HG03280 (cell line): ENCODE results near the gene ACOT11.
"Not testable (repeated sequence)": the region's sequence is repeated elsewhere in the genome, so short reads cannot be mapped to it uniquely, and the experiment has no call there.

Experiments
- ATAC-seq: cut with Tn5 transposase; IDR thresholded peaks from one replicate; pipeline ENCODE4 v1.9.1; 2021; ENCODE audit warnings: mild to moderate bottlenecking, moderate library complexity; ENCODE audit not compliant: unreplicated experiment

ACOT11 gene

DNA sequence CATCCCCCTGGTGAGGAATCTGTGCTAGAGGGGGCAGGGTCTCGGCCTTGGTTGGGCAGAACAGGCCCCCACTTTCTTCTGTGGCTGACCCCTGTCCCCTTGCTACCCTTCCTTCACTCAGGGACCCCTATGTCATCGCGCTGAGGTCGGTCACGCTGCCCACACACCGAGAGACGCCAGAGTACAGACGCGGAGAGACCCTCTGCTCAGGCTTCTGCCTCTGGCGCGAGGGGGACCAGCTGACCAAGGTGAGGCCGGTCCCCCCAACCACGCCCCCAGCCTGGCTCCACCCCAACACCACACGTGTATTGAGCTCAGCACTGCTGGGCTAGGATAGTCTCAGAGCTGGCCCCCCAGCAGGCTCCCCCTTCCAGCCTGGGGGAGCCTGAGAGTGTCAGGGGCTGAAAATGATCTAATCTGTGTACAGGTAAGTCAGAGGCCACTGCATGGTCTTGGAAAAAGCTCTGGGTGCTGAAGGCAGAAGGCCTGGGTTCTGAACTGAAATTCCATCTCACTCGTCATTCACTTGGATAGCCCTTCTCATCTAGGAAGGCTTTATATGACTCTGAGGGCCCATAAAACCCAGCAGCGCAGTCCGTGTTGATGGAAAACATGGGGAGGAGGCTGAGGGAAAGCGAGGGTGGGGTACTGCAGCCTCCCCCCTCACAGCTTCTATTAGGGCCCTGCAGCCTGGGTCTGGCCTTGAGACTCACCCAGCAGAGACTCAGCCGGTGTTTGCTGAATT, 60.0 kb downstream of the ACOT11 start:
- no peak for ATAC-seq

GRCh38 chr1:54608566-54609230, 60.7 kb downstream of the ACOT11 start:
- ATAC-seq, result no peak

GRCh38 chr1:54609301-54609921, 61.4 kb downstream of the ACOT11 start:
- no peak for ATAC-seq

- no peak for ATAC-seq
Observed at GRCh38 chr1:54610048-54610447, 62.0 kb downstream of the ACOT11 start.

DNA sequence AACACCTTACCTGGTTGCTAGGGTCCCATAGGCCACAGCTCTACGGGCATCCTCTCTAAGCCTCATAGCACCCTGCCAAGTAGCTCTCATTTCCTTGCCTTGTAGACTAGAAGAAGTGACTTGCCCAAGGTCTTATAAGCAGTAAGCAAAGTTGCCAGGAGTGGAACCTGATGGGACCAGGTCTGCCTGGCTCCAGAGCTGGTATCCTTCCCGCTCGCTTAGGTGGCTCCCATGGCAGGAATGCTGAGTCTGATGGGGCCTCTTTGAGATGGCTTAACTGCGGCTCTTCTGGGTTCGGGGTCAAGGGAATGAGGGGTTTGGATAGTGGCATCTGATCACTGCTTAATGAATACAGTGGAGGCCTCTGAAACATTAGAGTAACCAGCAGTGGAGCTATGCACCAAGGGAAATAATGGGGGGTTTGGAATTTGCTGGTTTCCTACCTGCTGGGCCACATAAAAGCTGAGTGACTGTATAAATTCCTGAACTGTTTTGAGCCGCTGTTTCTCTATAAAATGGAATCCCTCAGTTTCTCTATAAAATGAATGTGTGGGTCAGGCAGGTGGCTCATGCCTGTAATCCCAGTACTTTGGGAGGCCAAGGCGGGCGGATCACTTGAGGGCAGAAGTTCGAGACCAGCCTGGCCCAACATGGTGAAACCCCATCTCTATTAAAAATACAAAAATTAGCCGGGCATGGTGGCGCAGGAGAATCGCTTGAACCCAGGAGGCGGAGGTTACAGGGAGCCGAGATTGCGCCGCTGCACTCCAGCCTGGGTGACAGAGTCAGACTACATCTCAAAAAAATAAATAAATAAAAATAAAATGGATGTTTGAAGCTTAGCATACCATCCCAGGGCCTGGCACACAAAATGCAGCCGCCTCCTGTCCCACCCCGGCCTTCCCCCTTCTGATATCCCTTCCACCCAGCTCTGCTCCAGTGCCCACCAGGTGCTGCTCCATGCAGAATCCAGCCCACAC, 62.9 kb downstream of the ACOT11 start:
- ATAC-seq, result no peak

- ATAC-seq, result no peak
Observed at GRCh38 chr1:54611621-54612020, 63.6 kb downstream of the ACOT11 start.

- ATAC-seq, result no peak
Observed at GRCh38 chr1:54614024-54614423, 66.0 kb downstream of the ACOT11 start.

- ATAC-seq, result no peak
Observed at GRCh38 chr1:54614563-54614962, 66.5 kb downstream of the ACOT11 start.

GRCh38 chr1:54615531-54616279, 67.7 kb downstream of the ACOT11 start:
- ATAC-seq, result no peak

DNA sequence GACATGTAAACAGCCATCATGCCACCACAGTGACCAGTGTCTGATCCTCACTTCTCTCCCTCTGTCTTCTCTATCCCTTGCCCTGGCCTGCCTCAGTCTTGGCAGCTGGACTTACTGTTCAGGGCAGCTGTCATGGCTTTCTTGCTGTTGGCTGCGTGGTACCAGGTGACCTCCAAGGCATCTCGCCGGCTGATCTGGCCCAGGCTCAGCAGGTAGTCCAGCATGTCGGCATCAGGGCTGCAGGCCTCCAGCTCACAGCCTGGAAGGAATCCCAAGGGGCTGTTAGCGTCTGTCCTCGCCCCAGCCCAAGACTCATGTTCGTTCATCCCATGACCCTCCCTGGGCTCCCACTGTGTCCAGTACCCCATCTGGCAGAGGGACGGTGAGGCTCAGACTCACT, 71.7 kb downstream of the ACOT11 start:
- no peak for ATAC-seq

- ATAC-seq, result no peak
Observed at GRCh38 chr1:54623216-54624007, 75.4 kb downstream of the ACOT11 start, which contains the start of gene FAM151A. Gene FAM151A, minus strand, starts transcription at chr1:54623525. Its CDS starts 130 bp downstream, at chr1:54623395.

GRCh38 chr1:54624466-54625464, 76.7 kb downstream of the ACOT11 start:
- no peak for ATAC-seq

GRCh38 chr1:54627196-54627595, 79.2 kb downstream of the ACOT11 start:
- ATAC-seq, result no peak

DNA sequence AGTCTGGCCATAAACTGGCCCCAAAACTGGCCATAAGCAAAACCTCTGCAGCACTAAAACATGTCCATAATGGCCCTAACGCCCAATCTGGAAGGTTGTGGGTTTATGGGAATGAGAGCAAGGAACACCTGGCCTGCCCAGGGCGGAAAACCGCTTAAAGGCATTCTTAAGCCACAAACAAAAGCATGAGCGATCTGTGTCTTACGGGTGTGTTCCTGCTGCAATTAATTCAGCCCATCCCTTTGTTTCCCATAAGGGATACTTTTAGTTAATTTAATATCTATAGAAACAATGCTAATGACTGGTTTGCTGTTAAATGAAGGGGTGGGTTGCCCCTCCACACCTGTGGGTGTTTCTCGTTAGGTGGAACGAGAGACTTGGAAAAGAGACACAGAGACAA, 87.8 kb downstream of the ACOT11 start:
- ATAC-seq, result not testable (repeated sequence)

GRCh38 chr1:54636461-54637446, 88.7 kb downstream of the ACOT11 start:
- ATAC-seq, result not testable (repeated sequence)

GRCh38 chr1:54640361-54640760, 92.3 kb downstream of the ACOT11 start:
- no peak for ATAC-seq
